ENCODE data around the gene NDUFAF3. TPM values are rescaled to one million over a fixed set of nuclear protein-coding genes. Genes with fewer than 3 reads are reported as not detected.

NDUFAF3 gene
- total and polyA plus RNA-seq, 12 donors, result 154 to 280 (median 170) TPM

GRCh38 chr3:49022688-49023171 lies 809 bp downstream of the NDUFAF3 start:
- Histone ChIP-seq H3K27ac (peak overlapping the region in 9 of 10 donors; percentile 99 to 100 (median 100)), H3K27me3 (no peaks in the 10 kb centered on the region), H3K9me3 (no peaks in the 10 kb centered on the region), H3K4me3 (peak overlapping the region; percentile 69 to 99 (median 92)), H3K36me3 (peaks cover 0 to 49% (median 31%) of the 10 kb centered on the region in 9 donors), H3K4me1 (peaks cover 4 to 65% (median 42%) of the 10 kb centered on the region in 9 donors)
- no peak for TF ChIP-seq CTCF (IDR thresholded peaks at IDR 0.05)
- WGBS, 2 donors, result 25 to 28% methylated on average over 12 of the region's 12 CpGs
- no peak for DNase-seq
- ATAC-seq, result no peak
- intact Hi-C loops (cut with DNase I), result loop anchor here in 1 of 10 donors (1.0 to 10.0 kb wide), 2 partner anchors 33 to 402 kb away; partner anchors contain the start of genes AMT and NICN1

- 88 to 95% methylated on average over 4 of the region's 4 CpGs for WGBS, 2 donors
- no peaks in the 10 kb centered on the region for H3K9me3 ChIP-seq
- no peak for TF ChIP-seq CTCF (IDR thresholded peaks at IDR 0.05)
- no peak for DNase-seq
- no peak overlapping the region for H3K4me3 ChIP-seq
- peaks cover 0 to 52% (median 31%) of the 10 kb centered on the region in 9 donors for H3K36me3 ChIP-seq
- peaks cover 10 to 69% (median 44%) of the 10 kb centered on the region in 9 donors for H3K4me1 ChIP-seq
- ATAC-seq, result no peak
- no peaks in the 10 kb centered on the region for H3K27me3 ChIP-seq
- intact Hi-C loops (cut with DNase I), result loop anchor here in 1 of 10 donors (10.0 kb wide), 1 partner anchor 401 kb away; the partner anchor contains the start of genes AMT and NICN1
- H3K27ac ChIP-seq, result no peak overlapping the region
Measured at GRCh38 chr3:49023775-49024174, 1.9 kb downstream of the NDUFAF3 start.

- no peak overlapping the region for H3K27ac ChIP-seq
- intact Hi-C loops (cut with DNase I), result loop anchor here in 1 of 10 donors (10.0 kb wide), 1 partner anchor 400 kb away; the partner anchor contains the start of genes AMT and NICN1
- no peak for ATAC-seq
- WGBS, 2 donors, result 74 to 81% methylated on average over 5 of the region's 5 CpGs
- H3K4me3 ChIP-seq, result no peak overlapping the region
- DNase-seq, result no peak
- H3K27me3 ChIP-seq, result no peaks in the 10 kb centered on the region
- TF ChIP-seq CTCF (IDR thresholded peaks at IDR 0.05), result no peak
- peaks cover 11 to 67% (median 43%) of the 10 kb centered on the region in 9 donors for H3K4me1 ChIP-seq
- no peaks in the 10 kb centered on the region for H3K9me3 ChIP-seq
- peaks cover 0 to 52% (median 31%) of the 10 kb centered on the region in 9 donors for H3K36me3 ChIP-seq
Measured at GRCh38 chr3:49024449-49024848, 2.5 kb downstream of the NDUFAF3 start.

GRCh38 chr3:49025005-49025792 lies 3.3 kb downstream of the NDUFAF3 start:
- no peaks in the 10 kb centered on the region for H3K27me3 ChIP-seq
- 64 to 65% methylated on average over 13 of the region's 13 CpGs for WGBS, 2 donors
- TF ChIP-seq CTCF (IDR thresholded peaks at IDR 0.05), result no peak
- intact Hi-C loops (cut with DNase I), result loop anchor here in 1 of 10 donors (10.0 kb wide), 1 partner anchor 400 kb away; the partner anchor contains the start of genes AMT and NICN1
- ATAC-seq (no peak), DNase-seq (no peak)
- no peaks in the 10 kb centered on the region for H3K9me3 ChIP-seq
- peaks cover 11 to 65% (median 36%) of the 10 kb centered on the region in 9 donors for H3K4me1 ChIP-seq
- no peak overlapping the region for H3K27ac ChIP-seq
- no peak overlapping the region for H3K4me3 ChIP-seq
- peaks cover 0 to 58% (median 31%) of the 10 kb centered on the region in 9 donors for H3K36me3 ChIP-seq

Data from heart right ventricle (tissue), 16 donors.